Astrocyte (in vitro differentiated cells and primary cell): ENCODE results near the gene SPRY1. TPM values are rescaled to one million over a fixed set of nuclear protein-coding genes. Genes with fewer than 3 reads are reported as not detected.
A peak's percentile ranks its signal among the peaks of the same experiment; 100 is the strongest.

ENCODE experiments used
- DNase-seq: peaks from one replicate; pipeline ENCODE4 v3.0.0-alpha.2; 2010; ENCODE audit warnings: low read depth
- FAIRE-seq: peaks from 2 replicates; lab custom pipeline; 2011; peaks lifted over from hg19 to GRCh38; lab: Jason Lieb, UNC
- H2AFZ ChIP-seq: 2 replicates; pipeline ENCODE4 v1.6.0; 2012; ENCODE audit warnings: low read depth, low read length, inconsistent platforms
- H3K27ac ChIP-seq: 2 replicates; pipeline ENCODE4 v1.5.1; 2011; ENCODE audit warnings: low read depth, low read length, inconsistent platforms
- H3K27me3 ChIP-seq: 2 replicates; pipeline ENCODE4 v1.6.0; 2011; ENCODE audit warnings: low read length, inconsistent platforms; ENCODE audit not compliant: insufficient read depth
- H3K36me3 ChIP-seq: 2 replicates; pipeline ENCODE4 v1.5.1; 2011; ENCODE audit warnings: low read length, inconsistent platforms; ENCODE audit not compliant: insufficient read depth
- H3K4me1 ChIP-seq: 2 replicates; pipeline ENCODE4 v1.5.1; 2011; ENCODE audit warnings: low read length, inconsistent platforms; ENCODE audit not compliant: insufficient read depth
- H3K4me2 ChIP-seq: 2 replicates; pipeline ENCODE4 v1.6.0; 2012; ENCODE audit warnings: low read length, inconsistent platforms
- H3K4me3 ChIP-seq: 2 replicates; pipeline ENCODE4 v1.5.1; 2011; ENCODE audit warnings: low read depth, mild to moderate bottlenecking, low read length, inconsistent platforms; ENCODE audit not compliant: insufficient read depth
- H3K79me2 ChIP-seq: 2 replicates; pipeline ENCODE4 v1.6.0; 2012; ENCODE audit warnings: mild to moderate bottlenecking, low read length, inconsistent platforms; ENCODE audit not compliant: insufficient read depth
- H3K9ac ChIP-seq: 2 replicates; pipeline ENCODE4 v1.6.0; 2012; ENCODE audit warnings: mild to moderate bottlenecking, low read length, inconsistent platforms
- H3K9me3 ChIP-seq: 2 replicates; pipeline ENCODE4 v1.5.1; 2012; ENCODE audit warnings: low read depth, mild to moderate bottlenecking, low read length, inconsistent platforms; ENCODE audit not compliant: insufficient read depth
- H4K20me1 ChIP-seq: 2 replicates; pipeline ENCODE4 v1.6.0; 2012; ENCODE audit warnings: low read length, inconsistent platforms; ENCODE audit not compliant: insufficient read depth
- H3K27ac Mint-ChIP-seq: one replicate; pipeline ENCODE4 v1.8.0; 2021; ENCODE audit warnings: mild to moderate bottlenecking, mixed read lengths; ENCODE audit not compliant: unreplicated experiment
- H3K27me3 Mint-ChIP-seq: one replicate; pipeline ENCODE4 v1.8.0; 2021; ENCODE audit warnings: low read depth, mixed read lengths; ENCODE audit not compliant: unreplicated experiment
- H3K36me3 Mint-ChIP-seq: one replicate; pipeline ENCODE4 v1.8.0; 2021; ENCODE audit warnings: low read depth, mixed read lengths; ENCODE audit not compliant: unreplicated experiment
- H3K4me1 Mint-ChIP-seq: one replicate; pipeline ENCODE4 v1.8.0; 2021; ENCODE audit warnings: low read depth, mixed read lengths; ENCODE audit not compliant: unreplicated experiment
- H3K4me3 Mint-ChIP-seq: one replicate; pipeline ENCODE4 v1.8.0; 2021; ENCODE audit warnings: mild to moderate bottlenecking, moderate library complexity, mixed read lengths; ENCODE audit not compliant: unreplicated experiment
- H3K9me3 Mint-ChIP-seq: one replicate; pipeline ENCODE4 v1.8.0; 2021; ENCODE audit warnings: mild to moderate bottlenecking, mixed read lengths; ENCODE audit not compliant: unreplicated experiment
- CTCF ChIP-seq: IDR thresholded peaks from 2 replicates; pipeline ENCODE4 v1.5.1; 2011; ENCODE audit warnings: low read depth, mild to moderate bottlenecking, inconsistent platforms, low read length, moderate library complexity; ENCODE audit not compliant: insufficient read depth
- EZH2 ChIP-seq: IDR thresholded peaks from 2 replicates; pipeline ENCODE4 v1.6.1; 2012; ENCODE audit warnings: mild to moderate bottlenecking, low read length, inconsistent platforms; ENCODE audit not compliant: insufficient read depth
- total RNA-seq: library from RNA; stranded (reverse); gene quantifications from 2 replicates; pipeline ENCODE4 v1.2.1, GENCODE V29; 2021

Gene SPRY1
- total RNA-seq, 1 donor from 2014 or later = 51.6 TPM

GRCh38 chr4:123401271-123402120 is 4.9 kb downstream of the SPRY1 start:
- Mint-ChIP-seq H3K36me3 (peaks cover 29% of the 10 kb centered on the region), H3K4me1 (peaks cover 9% of the 10 kb centered on the region), H3K4me3 (peak overlapping the region; percentile 99), H3K9me3 (peaks cover 2% of the 10 kb centered on the region), H3K27ac (no peak overlapping the region), H3K27me3 (no peaks in the 10 kb centered on the region)
- FAIRE-seq = no peak
- Histone ChIP-seq H3K27me3 (no peaks in the 10 kb centered on the region), H3K9ac (no peak overlapping the region), H3K36me3 (no peaks in the 10 kb centered on the region), H3K9me3 (no peaks in the 10 kb centered on the region), H2AFZ (no peak overlapping the region), H3K27ac (no peak overlapping the region), H4K20me1 (no peaks in the 10 kb centered on the region), H3K4me2 (no peak overlapping the region), H3K79me2 (peaks cover 3% of the 10 kb centered on the region), H3K4me3 (no peak overlapping the region), H3K4me1 (peaks cover 10% of the 10 kb centered on the region)
- TF ChIP-seq CTCF (no peak), EZH2 (no peak)
- DNase-seq = no peak

DNA sequence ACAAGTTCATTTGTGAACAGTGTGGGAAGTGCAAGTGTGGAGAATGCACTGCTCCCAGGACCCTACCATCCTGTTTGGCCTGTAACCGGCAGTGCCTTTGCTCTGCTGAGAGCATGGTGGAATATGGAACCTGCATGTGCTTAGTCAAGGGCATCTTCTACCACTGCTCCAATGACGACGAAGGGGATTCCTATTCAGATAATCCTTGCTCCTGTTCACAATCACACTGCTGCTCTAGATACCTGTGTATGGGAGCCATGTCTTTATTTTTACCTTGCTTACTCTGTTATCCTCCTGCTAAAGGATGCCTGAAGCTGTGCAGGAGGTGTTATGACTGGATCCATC is 5.5 kb downstream of the SPRY1 start:
- Histone ChIP-seq H3K4me1 (peaks cover 5% of the 10 kb centered on the region), H3K27ac (no peak overlapping the region), H3K36me3 (no peaks in the 10 kb centered on the region), H3K79me2 (peaks cover 3% of the 10 kb centered on the region), H3K4me3 (no peak overlapping the region), H3K27me3 (no peaks in the 10 kb centered on the region), H4K20me1 (no peaks in the 10 kb centered on the region), H3K9ac (no peak overlapping the region), H3K9me3 (no peaks in the 10 kb centered on the region), H3K4me2 (no peak overlapping the region), H2AFZ (no peak overlapping the region)
- no peak overlapping the region for H3K4me3 Mint-ChIP-seq
- TF ChIP-seq EZH2 (no peak), CTCF (no peak)
- no peak for FAIRE-seq
- peaks cover 2% of the 10 kb centered on the region for H3K9me3 Mint-ChIP-seq
- H3K27me3 Mint-ChIP-seq = no peaks in the 10 kb centered on the region
- DNase-seq = no peak
- H3K4me1 Mint-ChIP-seq = peaks cover 9% of the 10 kb centered on the region
- peaks cover 29% of the 10 kb centered on the region for H3K36me3 Mint-ChIP-seq
- H3K27ac Mint-ChIP-seq = no peak overlapping the region

DNA sequence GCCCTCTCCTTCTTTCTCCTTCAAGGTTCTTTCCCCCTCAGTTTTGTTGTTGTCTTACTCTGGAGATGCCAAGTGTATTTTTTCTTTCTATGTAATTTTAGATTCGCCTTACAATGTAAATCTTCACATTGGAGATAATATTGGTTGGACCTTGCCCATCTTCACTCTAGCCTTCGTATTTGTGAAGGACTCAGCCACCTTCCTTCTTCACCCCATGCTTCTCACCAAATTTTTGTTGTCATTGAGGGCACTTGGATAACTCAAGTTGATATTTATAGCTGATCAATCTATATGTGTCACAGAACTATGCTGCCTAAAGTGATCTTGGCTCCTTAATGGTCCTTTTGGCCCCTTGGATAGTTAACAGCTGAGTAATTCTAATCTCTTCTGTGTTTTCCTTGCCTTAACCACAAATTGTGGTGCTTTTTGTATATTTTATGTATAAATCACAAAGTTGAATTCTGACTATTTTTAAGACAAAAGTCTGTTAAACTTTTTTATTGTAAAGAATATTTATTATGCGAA is 6.5 kb downstream of the SPRY1 start:
- Histone ChIP-seq H3K4me1 (peaks cover 5% of the 10 kb centered on the region), H3K27ac (no peak overlapping the region), H3K36me3 (no peaks in the 10 kb centered on the region), H4K20me1 (no peaks in the 10 kb centered on the region), H3K9me3 (no peaks in the 10 kb centered on the region), H3K9ac (no peak overlapping the region), H3K4me3 (no peak overlapping the region), H3K27me3 (no peaks in the 10 kb centered on the region), H3K79me2 (peaks cover 3% of the 10 kb centered on the region), H2AFZ (no peak overlapping the region), H3K4me2 (no peak overlapping the region)
- no peak for TF ChIP-seq EZH2
- TF ChIP-seq CTCF = no peak
- no peak for FAIRE-seq
- Mint-ChIP-seq H3K4me3 (peak overlapping the region; percentile 36), H3K27me3 (no peaks in the 10 kb centered on the region), H3K4me1 (peaks cover 9% of the 10 kb centered on the region), H3K27ac (no peak overlapping the region), H3K36me3 (peaks cover 29% of the 10 kb centered on the region), H3K9me3 (peaks cover 2% of the 10 kb centered on the region)
- DNase-seq = peak; percentile 51
